Neural crest cell (in vitro differentiated cells): Measurements from ENCODE around the gene VENTX. TPM values are rescaled to one million over a fixed set of nuclear protein-coding genes. Genes with fewer than 3 reads are reported as not detected.
"Not testable (repeated sequence)": the region's sequence is repeated elsewhere in the genome, so short reads cannot be mapped to it uniquely, and the experiment has no call there.

ENCODE experiments used
- DNase-seq: peaks from one replicate; pipeline ENCODE4 v3.0.0; 2021; ENCODE audit warnings: low read depth, mixed read lengths, low spot score
- H3K27ac Mint-ChIP-seq: one replicate; pipeline ENCODE4 v1.8.0; 2021; ENCODE audit warnings: mild to moderate bottlenecking, mixed read lengths; ENCODE audit not compliant: unreplicated experiment
- H3K27me3 Mint-ChIP-seq: 2 replicates; pipeline ENCODE4 v1.8.0; 2021; ENCODE audit warnings: low read depth, mild to moderate bottlenecking, mixed read lengths
- H3K36me3 Mint-ChIP-seq: 2 replicates; pipeline ENCODE4 v1.8.0; 2021; ENCODE audit warnings: low read depth, mild to moderate bottlenecking, mixed read lengths
- H3K4me1 Mint-ChIP-seq: 2 replicates; pipeline ENCODE4 v1.8.0; 2021; ENCODE audit warnings: mixed read lengths
- H3K4me3 Mint-ChIP-seq: one replicate; pipeline ENCODE4 v1.8.0; 2021; ENCODE audit warnings: mild to moderate bottlenecking, mixed read lengths
- H3K9me3 Mint-ChIP-seq: 2 replicates; pipeline ENCODE4 v1.8.0; 2021; ENCODE audit warnings: mixed read lengths
- CTCF ChIP-seq: fragments of 200-600 bp; sonication (generic); conservative IDR thresholded peaks from 2 replicates; pipeline ENCODE4 v1.5.0; 2021; ENCODE audit warnings: antibody characterized with exemption, mild to moderate bottlenecking
- total RNA-seq: library from RNA; stranded (reverse); gene quantifications from 2 replicates; pipeline ENCODE4 v1.2.1, GENCODE V29; 2021

The VENTX gene
- total RNA-seq, 1 donor from 2014 or later = not detected

- no peaks in the 10 kb centered on the region for H3K9me3 Mint-ChIP-seq
- H3K4me3 Mint-ChIP-seq = no peak overlapping the region
- peaks cover 10% of the 10 kb centered on the region for H3K4me1 Mint-ChIP-seq
- no peak for DNase-seq
- H3K27me3 Mint-ChIP-seq = peaks cover 89% of the 10 kb centered on the region
- peaks cover 3% of the 10 kb centered on the region for H3K36me3 Mint-ChIP-seq
- H3K27ac Mint-ChIP-seq = no peak overlapping the region
- no peak for TF ChIP-seq CTCF
These were observed 6.3 kb upstream of the VENTX start for GRCh38 chr10:133231244-133231945.

DNA sequence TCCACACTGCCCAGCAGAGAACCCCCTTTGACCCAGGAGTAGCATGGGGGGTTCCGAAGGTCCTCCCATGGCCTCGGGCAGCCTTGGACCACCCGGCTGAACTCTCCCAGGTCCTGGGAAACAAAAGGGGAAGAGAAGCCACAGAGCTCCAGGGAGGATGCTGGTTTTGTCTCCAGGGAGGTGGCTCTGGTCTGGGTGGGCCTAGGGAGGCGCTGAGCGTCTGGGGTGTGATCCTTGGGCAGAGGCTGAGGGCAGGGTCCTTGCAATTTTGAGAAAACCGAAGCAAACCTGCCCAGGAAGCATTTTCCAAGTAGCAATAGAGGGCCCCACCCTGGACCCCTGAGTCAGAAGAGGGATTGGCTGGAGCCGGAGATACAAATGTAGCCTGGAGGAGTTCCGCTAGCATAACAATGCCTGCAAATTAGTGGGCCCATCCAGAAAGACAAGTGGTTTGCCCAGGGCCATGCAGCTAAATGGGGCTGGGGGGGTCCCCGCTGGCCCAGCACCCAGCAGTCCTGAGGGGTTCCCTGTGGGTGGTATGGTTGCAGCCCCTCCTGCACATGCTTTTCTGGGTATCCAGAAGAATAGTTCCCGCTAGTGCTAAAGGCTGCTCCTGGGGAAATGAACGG is 5.6 kb upstream of the VENTX start:
- H3K4me3 Mint-ChIP-seq = peak overlapping the region; percentile 64
- no peaks in the 10 kb centered on the region for H3K9me3 Mint-ChIP-seq
- peaks cover 84% of the 10 kb centered on the region for H3K27me3 Mint-ChIP-seq
- H3K36me3 Mint-ChIP-seq = peaks cover 3% of the 10 kb centered on the region
- peaks cover 10% of the 10 kb centered on the region for H3K4me1 Mint-ChIP-seq
- no peak for DNase-seq
- no peak for TF ChIP-seq CTCF
- no peak overlapping the region for H3K27ac Mint-ChIP-seq

- DNase-seq, H3K36me3 Mint-ChIP-seq, H3K27ac Mint-ChIP-seq, H3K4me3 Mint-ChIP-seq, H3K9me3 Mint-ChIP-seq, H3K4me1 Mint-ChIP-seq: not testable (repeated sequence)
- peaks cover 83% of the 10 kb centered on the region for H3K27me3 Mint-ChIP-seq
These were observed 2.9 kb upstream of the VENTX start for GRCh38 chr10:133234796-133235195.

DNA sequence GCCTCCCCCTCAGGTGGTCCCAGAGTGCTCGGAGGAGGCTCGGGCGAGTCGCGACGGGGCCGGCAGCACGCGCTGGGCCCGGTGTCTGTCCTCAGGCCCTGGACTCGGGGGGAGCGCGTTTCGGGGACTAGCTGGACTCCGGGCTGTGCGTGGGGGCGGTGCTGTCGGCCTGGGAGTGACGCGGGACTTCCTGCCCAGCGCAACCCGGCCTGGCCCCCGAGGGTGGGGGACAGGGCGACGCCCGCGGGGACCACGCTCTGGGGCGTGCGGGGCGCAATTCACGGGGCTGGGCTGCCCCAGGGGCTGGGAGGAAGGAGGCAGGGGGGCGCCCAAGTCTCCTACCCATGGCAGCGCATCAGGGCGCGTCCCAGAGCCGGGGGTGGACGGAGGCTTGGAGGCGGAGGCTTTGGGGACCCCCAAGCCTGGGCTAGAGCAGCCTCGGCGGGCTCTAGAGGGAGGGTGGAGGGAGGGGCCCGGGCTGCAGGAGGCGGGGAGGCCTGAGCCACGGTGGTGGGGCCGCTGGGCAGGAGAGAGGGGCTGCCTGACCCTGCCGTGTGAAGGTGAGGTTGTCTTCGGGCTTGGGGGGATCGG is 2.3 kb upstream of the VENTX start:
- H3K27ac Mint-ChIP-seq = no peak overlapping the region
- H3K36me3 Mint-ChIP-seq = no peaks in the 10 kb centered on the region
- peaks cover 86% of the 10 kb centered on the region for H3K27me3 Mint-ChIP-seq
- H3K4me1 Mint-ChIP-seq = peaks cover 5% of the 10 kb centered on the region
- DNase-seq = no peak
- no peak overlapping the region for H3K4me3 Mint-ChIP-seq
- no peaks in the 10 kb centered on the region for H3K9me3 Mint-ChIP-seq
- no peak for TF ChIP-seq CTCF

DNA sequence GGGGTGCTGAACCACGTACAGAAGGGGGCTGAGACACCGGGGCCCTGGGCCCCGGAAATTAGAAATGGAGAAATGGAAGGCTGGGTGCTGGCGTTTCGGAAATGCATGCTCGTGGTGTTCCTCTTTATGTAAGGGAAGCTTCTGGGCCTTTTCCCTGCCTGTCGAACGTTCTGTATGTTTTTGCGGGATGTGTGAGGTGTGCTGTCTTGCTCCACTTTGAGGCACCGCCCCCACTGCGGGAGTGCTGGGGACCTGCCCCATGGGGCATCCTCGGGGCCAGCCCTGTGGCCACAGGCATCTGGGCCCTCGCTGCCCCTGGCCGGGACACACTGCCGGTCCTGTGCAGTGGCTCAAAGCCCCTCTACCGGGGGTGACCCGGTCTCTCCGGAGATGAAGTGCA is 1.7 kb upstream of the VENTX start:
- H3K36me3 Mint-ChIP-seq = no peaks in the 10 kb centered on the region
- no peak overlapping the region for H3K4me3 Mint-ChIP-seq
- H3K9me3 Mint-ChIP-seq = no peaks in the 10 kb centered on the region
- no peak for TF ChIP-seq CTCF
- H3K4me1 Mint-ChIP-seq = peaks cover 5% of the 10 kb centered on the region
- peaks cover 88% of the 10 kb centered on the region for H3K27me3 Mint-ChIP-seq
- no peak for DNase-seq
- no peak overlapping the region for H3K27ac Mint-ChIP-seq
